ENCODE results near the gene SPATA33. TPM values are rescaled to one million over a fixed set of nuclear protein-coding genes. Genes with fewer than 3 reads are reported as not detected.

The SPATA33 gene
- total and polyA plus RNA-seq, 10 of the 15 experiments (the other 5 are each of a cell fraction or from before 2014, with no cell fraction given) = 1.1 to 15.8 (median 7.6) TPM

DNA sequence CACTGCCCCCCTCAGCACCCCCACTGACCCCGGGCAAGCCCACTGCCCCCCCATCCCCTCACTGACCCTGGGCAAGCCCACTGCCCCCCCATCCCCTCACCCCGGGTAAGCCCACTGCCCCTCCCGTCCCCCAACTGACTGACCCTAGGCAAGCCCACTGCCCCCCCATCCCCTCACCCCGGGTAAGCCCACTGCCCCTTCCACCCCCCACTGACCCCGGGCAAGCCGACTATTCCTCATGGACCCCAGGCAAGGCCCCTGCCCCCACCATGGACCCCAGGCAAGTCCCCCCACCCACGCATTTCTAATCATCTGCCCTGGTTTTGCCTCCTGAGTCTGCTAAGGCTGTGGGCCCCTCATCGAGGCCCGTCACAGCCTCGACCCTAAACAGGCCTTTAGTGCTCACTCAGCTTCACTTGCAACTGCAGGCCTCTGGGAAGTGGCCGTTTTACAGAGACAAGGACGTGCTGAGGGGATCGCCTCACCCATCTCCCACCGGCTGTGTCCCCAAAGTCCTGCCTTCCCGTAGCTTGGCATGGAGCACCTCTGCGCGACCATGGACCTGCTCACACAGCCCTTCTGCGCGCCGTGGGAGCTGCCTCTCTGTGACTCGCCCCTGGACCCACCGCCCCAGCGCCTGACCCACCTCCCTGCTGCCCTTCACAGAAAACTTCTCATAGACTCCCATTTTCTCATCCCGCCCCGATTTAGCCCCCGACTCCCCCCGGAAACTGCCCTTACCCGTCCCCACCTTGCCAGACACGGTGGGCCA is 59.5 kb downstream of the SPATA33 start (continued):
- TF ChIP-seq, protein P1, sequence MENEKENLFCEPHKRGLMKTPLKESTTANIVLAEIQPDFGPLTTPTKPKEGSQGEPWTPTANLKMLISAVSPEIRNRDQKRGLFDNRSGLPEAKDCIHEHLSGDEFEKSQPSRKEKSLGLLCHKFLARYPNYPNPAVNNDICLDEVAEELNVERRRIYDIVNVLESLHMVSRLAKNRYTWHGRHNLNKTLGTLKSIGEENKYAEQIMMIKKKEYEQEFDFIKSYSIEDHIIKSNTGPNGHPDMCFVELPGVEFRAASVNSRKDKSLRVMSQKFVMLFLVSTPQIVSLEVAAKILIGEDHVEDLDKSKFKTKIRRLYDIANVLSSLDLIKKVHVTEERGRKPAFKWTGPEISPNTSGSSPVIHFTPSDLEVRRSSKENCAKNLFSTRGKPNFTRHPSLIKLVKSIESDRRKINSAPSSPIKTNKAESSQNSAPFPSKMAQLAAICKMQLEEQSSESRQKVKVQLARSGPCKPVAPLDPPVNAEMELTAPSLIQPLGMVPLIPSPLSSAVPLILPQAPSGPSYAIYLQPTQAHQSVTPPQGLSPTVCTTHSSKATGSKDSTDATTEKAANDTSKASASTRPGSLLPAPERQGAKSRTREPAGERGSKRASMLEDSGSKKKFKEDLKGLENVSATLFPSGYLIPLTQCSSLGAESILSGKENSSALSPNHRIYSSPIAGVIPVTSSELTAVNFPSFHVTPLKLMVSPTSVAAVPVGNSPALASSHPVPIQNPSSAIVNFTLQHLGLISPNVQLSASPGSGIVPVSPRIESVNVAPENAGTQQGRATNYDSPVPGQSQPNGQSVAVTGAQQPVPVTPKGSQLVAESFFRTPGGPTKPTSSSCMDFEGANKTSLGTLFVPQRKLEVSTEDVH (IDR thresholded peaks at IDR 0.05; ENCODE audit: low read depth, partially characterized antibody) = no peak
- TF ChIP-seq CBFB (IDR thresholded peaks at IDR 0.05; ENCODE audit: low read depth) = no peak
- TF ChIP-seq MYB (IDR thresholded peaks at IDR 0.05; ENCODE audit: borderline replicate concordance, low read depth, low read length) = no peak

DNA sequence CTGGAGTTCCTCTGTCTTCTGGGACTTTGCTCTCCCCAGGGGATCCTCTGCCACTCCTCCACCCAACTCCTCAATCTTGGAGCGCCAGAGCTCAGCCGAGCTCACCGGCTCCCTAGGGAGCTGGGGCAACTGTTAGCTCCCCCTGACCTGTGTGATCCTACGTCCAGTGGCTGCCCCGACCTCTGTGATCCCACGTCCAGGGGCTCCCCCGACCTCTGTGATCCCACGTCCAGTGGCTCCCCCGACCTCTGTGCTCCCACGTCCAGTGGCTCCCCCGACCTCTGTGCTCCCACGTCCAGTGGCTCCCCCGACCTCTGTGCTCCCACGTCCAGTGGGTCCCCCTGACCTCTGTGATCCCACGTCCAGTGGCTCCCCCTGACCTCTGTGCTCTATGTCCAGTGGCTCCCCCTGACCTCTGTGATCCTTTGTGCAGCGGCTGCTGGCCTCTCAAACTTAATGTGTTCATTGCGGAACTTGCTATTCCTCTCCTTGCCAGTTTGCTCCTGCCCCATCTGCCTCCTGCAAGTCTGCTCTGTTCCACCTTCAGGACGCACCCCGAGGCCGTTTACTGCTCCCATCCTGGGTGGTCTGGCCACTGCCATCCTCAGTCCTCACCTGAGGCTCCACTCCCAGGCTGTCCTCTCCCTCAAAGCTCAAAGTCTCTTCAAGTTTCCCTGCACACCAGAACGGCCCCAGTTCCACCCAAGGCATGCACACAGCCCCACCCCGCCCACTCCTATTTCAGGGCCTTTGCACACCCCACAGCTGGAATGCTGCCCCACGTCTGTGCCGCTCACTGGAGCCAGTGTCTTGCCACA is 60.3 kb downstream of the SPATA33 start:
- no peak overlapping the region for H3K4me3 ChIP-seq
- WGBS (ENCODE audit: insufficient coverage, insufficient replicate concordance, low lambda C conversion rate, missing lambda C conversion rate) = 75% methylated on average over 24 of the region's 24 CpGs
- H3K9me3 ChIP-seq (replicated peaks; ENCODE audit: control insufficient read depth, insufficient read depth, low read length) = no peaks in the 10 kb centered on the region
- DNase-seq (ENCODE audit: low read depth, low spot score) (no peak), ATAC-seq (no peak), FAIRE-seq (no peak)
- H3K4me2 ChIP-seq (ENCODE audit: control insufficient read depth, insufficient read depth) = no peak overlapping the region
- peaks cover 18% of the 10 kb centered on the region for H3K4me1 ChIP-seq (ENCODE audit: control insufficient read depth, insufficient read depth, low read length)
- no peak overlapping the region for H3K9ac ChIP-seq (ENCODE audit: control insufficient read depth, insufficient read depth, low read length)
- intact Hi-C loops (cut with micrococcal nuclease; ENCODE audit: unreplicated experiment) = no loop called here
- H3K27me3 ChIP-seq (replicated peaks in 1 of 2; ENCODE audit: control insufficient read depth in 2 of 2, insufficient read depth in 2 of 2, low read length in 1 of 2) = no peaks in the 10 kb centered on the region
- no TSS peak for BruUV-seq (replicated peaks)
- POLR2A ChIA-PET = no interaction called here
- H4K20me1 ChIP-seq (ENCODE audit: control insufficient read depth, insufficient read depth) = no peaks in the 10 kb centered on the region
- H3K27ac ChIP-seq (ENCODE audit: control insufficient read depth, insufficient read depth) = no peak overlapping the region
- TF ChIP-seq BMI1 (IDR thresholded peaks at IDR 0.05; ENCODE audit: borderline replicate concordance) (no peak), DPF2 (IDR thresholded peaks at IDR 0.05) (no peak), FOXM1 (IDR thresholded peaks at IDR 0.05; ENCODE audit: low read depth, low read length) (no peak), POLR2A (IDR thresholded peaks at IDR 0.05; ENCODE audit: low read depth, low read length) (no peak; the same call in 1 of the 2 replicates), BHLHE40 (IDR thresholded peaks at IDR 0.05; ENCODE audit: borderline replicate concordance in 1 of 2, low read depth in 2 of 2, low read length in 1 of 2) (no peak), POU2F2 (IDR thresholded peaks at IDR 0.05; ENCODE audit: borderline replicate concordance, low read depth, low read length) (no peak), STAT3 (IDR thresholded peaks at IDR 0.05; ENCODE audit: low read depth, low read length) (no peak)
- CTCF ChIA-PET = interaction anchor here (1.0 kb wide), 1 partner anchor 18 kb away, joined by 5 read pairs; no protein-coding TSS in a partner anchor
- H3K36me3 ChIP-seq (ENCODE audit: control insufficient read depth in 2 of 2, insufficient read depth in 2 of 2, low read length in 1 of 2) = peaks cover 0 to 2% of the 10 kb centered on the region in 2 experiments; a peak in 2 of 4 replicates
- H3K79me2 ChIP-seq (ENCODE audit: control insufficient read depth, insufficient read depth, low read length) = peaks cover 11% of the 10 kb centered on the region
- no peak overlapping the region for H2AFZ ChIP-seq (ENCODE audit: control insufficient read depth, low read depth, low read length)
- in situ Hi-C loops (cut with MboI) = no loop called here
- RAD21 ChIA-PET (ENCODE audit: unreplicated experiment) = no interaction called here
- SMC1A ChIA-PET (ENCODE audit: uncharacterized antibody, unreplicated experiment) = no interaction called here

All from GM12878 (cell line).